Cardiac fibroblast (primary cell): Measurements from ENCODE around the gene AGRN.
"Not testable (repeated sequence)": the region's sequence is repeated elsewhere in the genome, so short reads cannot be mapped to it uniquely, and the experiment has no call there.

ENCODE experiments used
- DNase-seq, 2 donors: peaks; one replicate each; pipeline versions ENCODE4 v3.0.0 to v3.0.0-alpha.2; 2010; ENCODE audit warnings: low read depth in 2 of 2
- H3K4me3 ChIP-seq, 2 donors: replicated peaks in 1 of 2; 1 replicate in 1 of 2; 2 replicates in 1 of 2; pipeline ENCODE4 v1.5.1; 2011; ENCODE audit warnings: low read depth in 2 of 2, low read length in 2 of 2, mild to moderate bottlenecking in 2 of 2, moderate library complexity in 1 of 2
- CTCF ChIP-seq: IDR thresholded peaks from one replicate; pipeline ENCODE4 v1.5.1; 2011; ENCODE audit warnings: low read depth, mild to moderate bottlenecking, low read length, inconsistent platforms

The AGRN gene

DNA sequence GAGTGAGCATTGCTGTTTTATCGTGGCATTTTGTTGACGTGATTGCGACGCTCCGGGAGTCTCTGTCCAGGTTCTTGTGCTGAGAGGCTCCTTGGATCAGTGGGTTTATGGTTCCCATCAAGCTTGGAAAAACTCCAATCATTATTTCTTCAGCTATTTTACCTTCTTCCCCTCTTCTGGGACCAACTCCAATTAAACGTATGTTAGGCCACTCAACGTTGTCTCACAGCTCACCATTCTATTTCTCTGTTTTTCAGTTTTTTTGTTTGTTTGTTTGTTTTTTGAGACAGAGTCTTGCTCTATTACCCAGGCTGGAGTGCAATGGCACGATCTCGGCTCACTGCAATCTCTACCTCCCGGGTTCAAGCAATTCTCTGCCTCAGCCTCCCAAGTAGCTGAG, 28.0 kb upstream of the AGRN start:
- TF ChIP-seq CTCF: no peak
- no peak for DNase-seq
- no peak overlapping the region for H3K4me3 ChIP-seq

- no peak for DNase-seq
- H3K4me3 ChIP-seq: no peak overlapping the region
- no peak for TF ChIP-seq CTCF
Observed at GRCh38 chr1:992362-992761, 27.6 kb upstream of the AGRN start.

GRCh38 chr1:993379-993995, 26.4 kb upstream of the AGRN start:
- DNase-seq: no peak
- TF ChIP-seq CTCF: no peak

DNA sequence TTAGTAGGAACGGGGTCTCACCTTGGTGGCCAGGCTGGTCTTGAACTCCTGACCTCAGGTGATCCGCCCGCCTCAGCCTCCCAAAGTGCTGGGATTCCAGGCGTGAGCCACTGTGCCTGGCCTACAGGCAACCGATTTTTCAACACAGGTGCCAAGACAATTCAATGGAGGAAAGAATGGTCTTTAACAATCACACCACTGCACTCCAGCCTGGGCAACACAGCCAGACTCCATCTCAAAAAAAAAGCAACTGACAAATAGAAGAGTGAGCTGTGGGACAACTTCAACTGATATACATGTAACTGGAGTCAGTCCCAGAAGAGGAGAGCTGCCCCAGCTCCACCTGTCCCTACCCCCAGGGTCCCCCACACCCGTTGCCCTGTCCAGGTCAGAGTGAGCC, 25.4 kb upstream of the AGRN start:
- not testable (repeated sequence) for H3K4me3 ChIP-seq, DNase-seq

More at GRCh38 chr1:993379-993995, 26.4 kb upstream of the AGRN start:
- no peak overlapping the region for H3K4me3 ChIP-seq

DNA sequence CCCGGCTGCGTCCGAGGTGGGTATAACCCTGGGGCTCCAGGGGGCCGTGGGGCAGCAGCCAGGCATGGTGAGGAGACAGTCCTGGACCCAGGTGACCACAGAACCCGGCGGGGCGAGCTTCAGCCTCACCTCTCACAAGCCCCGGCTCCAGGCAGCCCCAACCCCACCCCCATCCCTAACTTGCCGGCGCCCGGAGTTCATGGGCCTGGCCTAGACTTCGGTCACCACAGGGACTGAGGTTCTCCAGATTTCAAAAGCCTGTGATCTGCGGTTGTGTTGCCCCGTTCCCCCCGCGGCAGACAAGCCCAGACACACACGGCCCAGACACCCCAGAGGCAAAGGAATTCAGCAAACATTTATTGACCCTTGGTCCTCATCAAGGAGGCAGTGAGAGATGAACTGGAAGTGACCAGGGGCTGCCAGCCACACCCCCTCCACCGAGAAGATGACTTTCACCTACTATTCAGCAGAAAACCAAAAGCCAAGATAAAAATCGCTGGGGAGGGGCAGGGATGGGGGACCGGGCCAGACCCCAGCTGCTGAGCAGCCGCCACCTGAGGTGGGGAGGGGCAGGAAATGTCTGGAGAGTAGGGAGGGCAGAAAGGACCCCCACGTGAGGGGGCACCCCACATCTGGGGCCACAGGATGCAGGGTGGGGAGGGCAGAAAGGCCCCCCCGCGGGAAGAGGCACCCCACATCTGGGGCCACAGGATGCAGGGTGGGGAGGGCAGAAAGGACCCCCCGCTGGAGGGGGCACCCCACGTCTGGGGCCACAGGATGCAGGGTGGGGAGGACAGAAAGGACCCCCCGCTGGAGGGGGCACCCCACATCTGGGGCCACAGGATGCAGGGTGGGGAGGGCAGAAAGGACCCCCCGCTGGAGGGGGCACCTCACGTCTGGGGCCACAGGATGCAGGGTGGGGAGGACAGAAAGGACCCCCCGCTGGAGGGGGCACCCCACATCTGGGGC, 24.0 kb upstream of the AGRN start:
- DNase-seq: no peak
- H3K4me3 ChIP-seq: no peak overlapping the region
- TF ChIP-seq CTCF: no peak

- DNase-seq: no peak
- no peak overlapping the region for H3K4me3 ChIP-seq
- TF ChIP-seq CTCF: no peak
Observed at GRCh38 chr1:996851-997712, 22.8 kb upstream of the AGRN start.

DNA sequence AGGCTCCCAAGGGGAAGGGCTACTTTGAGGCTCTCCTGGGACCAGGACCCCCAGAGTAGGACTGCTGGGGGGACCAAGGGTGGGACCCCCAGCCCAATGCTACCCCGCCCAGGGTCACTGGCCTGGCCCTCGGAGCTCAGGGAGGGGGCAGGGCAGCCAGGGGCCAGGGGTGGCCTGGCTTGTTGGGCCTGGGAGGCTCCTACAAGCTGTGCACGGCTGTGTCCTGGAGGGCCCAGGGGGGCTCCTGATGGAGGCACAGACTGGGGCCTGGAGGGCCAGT, 22.3 kb upstream of the AGRN start:
- no peak overlapping the region for H3K4me3 ChIP-seq
- DNase-seq: no peak
- no peak for TF ChIP-seq CTCF
